ENCODE measurements around the gene SNX19.
A peak's percentile ranks its signal among the peaks of the same experiment; 100 is the strongest.

SNX19 gene

GRCh38 chr11:130907229-130907628 lies 9.1 kb downstream of the SNX19 start:
- no peak overlapping the region for H3K4me3 ChIP-seq (ENCODE audit: low read length)
- no peak for DNase-seq (ENCODE audit: low read depth)
- no peak for TF ChIP-seq CTCF (conservative IDR thresholded peaks at IDR 0.05; ENCODE audit: low read depth, low read length)

- DNase-seq (ENCODE audit: low read depth) = no peak
- TF ChIP-seq CTCF (conservative IDR thresholded peaks at IDR 0.05; ENCODE audit: low read depth, low read length) = no peak
- H3K4me3 ChIP-seq (ENCODE audit: low read length) = no peak overlapping the region
Measured at GRCh38 chr11:130906616-130907015, 9.7 kb downstream of the SNX19 start.

GRCh38 chr11:130905512-130905911 lies 10.8 kb downstream of the SNX19 start:
- TF ChIP-seq CTCF (conservative IDR thresholded peaks at IDR 0.05; ENCODE audit: low read depth, low read length) = no peak
- DNase-seq (ENCODE audit: low read depth) = no peak
- no peak overlapping the region for H3K4me3 ChIP-seq (ENCODE audit: low read length)

GRCh38 chr11:130904380-130904779 lies 11.9 kb downstream of the SNX19 start:
- no peak overlapping the region for H3K4me3 ChIP-seq (ENCODE audit: low read length)
- peak; percentile 57 for TF ChIP-seq CTCF (conservative IDR thresholded peaks at IDR 0.05; ENCODE audit: low read depth, low read length)
- DNase-seq (ENCODE audit: low read depth) = no peak

GRCh38 chr11:130902380-130902779 lies 13.9 kb downstream of the SNX19 start:
- H3K4me3 ChIP-seq (ENCODE audit: low read length) = no peak overlapping the region
- no peak for DNase-seq (ENCODE audit: low read depth)
- TF ChIP-seq CTCF (conservative IDR thresholded peaks at IDR 0.05; ENCODE audit: low read depth, low read length) = no peak

GRCh38 chr11:130899106-130899505 lies 17.2 kb downstream of the SNX19 start:
- H3K4me3 ChIP-seq (ENCODE audit: low read length) = no peak overlapping the region
- TF ChIP-seq CTCF (conservative IDR thresholded peaks at IDR 0.05; ENCODE audit: low read depth, low read length) = no peak
- DNase-seq (ENCODE audit: low read depth) = no peak

- H3K4me3 ChIP-seq (ENCODE audit: low read length) = peak overlapping the region; percentile 14
- no peak for TF ChIP-seq CTCF (conservative IDR thresholded peaks at IDR 0.05; ENCODE audit: low read depth, low read length)
- DNase-seq (ENCODE audit: low read depth) = peak; percentile 99
Measured at GRCh38 chr11:130897262-130898182, 18.8 kb downstream of the SNX19 start.
